ENCODE measurements around the gene CLCN3. TPM values are rescaled to one million over a fixed set of nuclear protein-coding genes. Genes with fewer than 3 reads are reported as not detected.

The CLCN3 gene
- total and polyA plus RNA-seq, 9 of the 15 experiments (the other 6 are each of a cell fraction or from before 2014, with no cell fraction given), result 12.7 to 60.6 (median 38.5) TPM

DNA sequence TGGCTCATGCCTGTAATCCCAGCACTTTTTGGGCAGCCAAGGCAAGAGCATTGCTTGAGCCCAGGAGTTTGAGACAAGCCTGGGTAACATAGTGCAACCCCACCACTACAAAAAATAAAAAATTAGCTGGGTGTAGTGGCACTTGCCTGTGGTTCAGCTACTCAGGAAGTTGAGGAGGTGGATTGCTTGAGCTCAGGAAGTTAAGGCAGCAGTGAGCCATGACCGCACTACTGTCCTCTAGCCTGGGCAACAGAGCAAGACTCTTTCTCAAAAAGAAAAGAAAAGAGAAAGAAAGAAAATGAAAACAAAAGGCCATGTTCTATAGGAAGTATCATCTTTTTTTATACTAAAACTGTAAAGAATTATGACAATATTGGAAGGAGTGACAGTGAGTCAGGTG is 46.5 kb upstream of the CLCN3 start (continued):
- no peak for TF ChIP-seq TRIM28 (IDR thresholded peaks at IDR 0.05)
- no peak for TF ChIP-seq NFATC3 (IDR thresholded peaks at IDR 0.05)
- TF ChIP-seq SAFB2 (IDR thresholded peaks at IDR 0.05; ENCODE audit: borderline replicate concordance, low read depth, low read length, severe bottlenecking), result no peak
- TF ChIP-seq ZNF165 (CRISPR knock-in tag; IDR thresholded peaks at IDR 0.05; ENCODE audit: borderline replicate concordance), result no peak
- no peak for TF ChIP-seq NELFE (IDR thresholded peaks at IDR 0.05; ENCODE audit: insufficient read depth, insufficient read length)
- TF ChIP-seq ZNF324 (CRISPR knock-in tag; IDR thresholded peaks at IDR 0.05), result no peak
- no peak for TF ChIP-seq TCF7L2 (IDR thresholded peaks at IDR 0.05; ENCODE audit: low read depth, low read length)

DNA sequence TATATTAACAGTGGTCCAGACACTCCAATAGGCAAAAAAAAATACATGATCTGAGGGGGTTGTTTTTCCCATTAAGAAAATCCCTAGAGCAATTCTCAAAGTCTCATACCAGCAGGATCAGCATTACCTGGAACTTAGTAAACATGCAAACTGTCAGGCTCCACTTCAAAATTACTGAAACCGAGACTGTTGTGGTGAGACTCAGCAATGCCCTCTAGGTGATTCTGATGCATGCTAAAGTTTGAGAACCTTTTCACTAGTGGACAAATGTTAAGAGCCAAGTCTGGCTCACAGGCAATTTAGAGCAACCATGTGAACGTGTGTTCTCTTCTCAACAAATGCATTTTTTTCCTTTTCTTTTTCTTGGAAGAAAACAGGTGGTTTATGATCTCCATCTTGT is 38.2 kb upstream of the CLCN3 start:
- Histone ChIP-seq H3K9me1 (ENCODE audit: control insufficient read depth, insufficient read depth, low read length) (no peaks in the 10 kb centered on the region), H3K27ac (ENCODE audit: extremely low read depth, low read depth, low read length) (no peak overlapping the region), H3K9ac (ENCODE audit: insufficient read depth in 1 of 2, low read depth in 2 of 2, low read length in 2 of 2) (no peak overlapping the region), H2AFZ (ENCODE audit: low read depth, low read length) (no peak overlapping the region), H3K9me3 (replicated peaks; ENCODE audit: control insufficient read depth, insufficient read depth, low read depth, low read length) (no peaks in the 10 kb centered on the region), H3K79me2 (ENCODE audit: control insufficient read depth, insufficient read depth, low read length) (no peaks in the 10 kb centered on the region), H4K20me1 (replicated peaks; ENCODE audit: control insufficient read depth, insufficient read depth, low read length) (no peaks in the 10 kb centered on the region), H3K36me3 (ENCODE audit: control insufficient read depth, insufficient read depth, low read length) (peaks cover 41% of the 10 kb centered on the region), H3K4me3 (no peak overlapping the region), H3K4me1 (replicated peaks in 1 of 2; ENCODE audit: control insufficient read depth in 2 of 2, insufficient read depth in 2 of 2, low read length in 2 of 2) (no peaks in the 10 kb centered on the region), H3K27me3 (ENCODE audit: control insufficient read depth in 2 of 2, insufficient read depth in 2 of 2, low read length in 2 of 2) (no peaks in the 10 kb centered on the region), H3K4me2 (ENCODE audit: insufficient read depth, low read length) (no peak overlapping the region)
- in situ Hi-C loops (cut with MboI) (no loop called here), intact Hi-C loops (cut with micrococcal nuclease) (no loop called here)
- ATAC-seq, result no peak
- 59% methylated on average over 2 of the region's 2 CpGs for WGBS (ENCODE audit: insufficient coverage, low coverage, missing lambda C conversion rate)
- ChIA-PET CTCF (ENCODE audit: low intra/inter-chr PET ratio) (no interaction called here), POLR2A (no interaction called here)
- TF ChIP-seq, protein P1, sequence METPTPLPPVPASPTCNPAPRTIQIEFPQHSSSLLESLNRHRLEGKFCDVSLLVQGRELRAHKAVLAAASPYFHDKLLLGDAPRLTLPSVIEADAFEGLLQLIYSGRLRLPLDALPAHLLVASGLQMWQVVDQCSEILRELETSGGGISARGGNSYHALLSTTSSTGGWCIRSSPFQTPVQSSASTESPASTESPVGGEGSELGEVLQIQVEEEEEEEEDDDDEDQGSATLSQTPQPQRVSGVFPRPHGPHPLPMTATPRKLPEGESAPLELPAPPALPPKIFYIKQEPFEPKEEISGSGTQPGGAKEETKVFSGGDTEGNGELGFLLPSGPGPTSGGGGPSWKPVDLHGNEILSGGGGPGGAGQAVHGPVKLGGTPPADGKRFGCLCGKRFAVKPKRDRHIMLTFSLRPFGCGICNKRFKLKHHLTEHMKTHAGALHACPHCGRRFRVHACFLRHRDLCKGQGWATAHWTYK (CRISPR knock-in tag; IDR thresholded peaks at IDR 0.05), result no peak
- TF ChIP-seq, protein P2, sequence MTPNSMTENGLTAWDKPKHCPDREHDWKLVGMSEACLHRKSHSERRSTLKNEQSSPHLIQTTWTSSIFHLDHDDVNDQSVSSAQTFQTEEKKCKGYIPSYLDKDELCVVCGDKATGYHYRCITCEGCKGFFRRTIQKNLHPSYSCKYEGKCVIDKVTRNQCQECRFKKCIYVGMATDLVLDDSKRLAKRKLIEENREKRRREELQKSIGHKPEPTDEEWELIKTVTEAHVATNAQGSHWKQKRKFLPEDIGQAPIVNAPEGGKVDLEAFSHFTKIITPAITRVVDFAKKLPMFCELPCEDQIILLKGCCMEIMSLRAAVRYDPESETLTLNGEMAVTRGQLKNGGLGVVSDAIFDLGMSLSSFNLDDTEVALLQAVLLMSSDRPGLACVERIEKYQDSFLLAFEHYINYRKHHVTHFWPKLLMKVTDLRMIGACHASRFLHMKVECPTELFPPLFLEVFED (CRISPR knock-in tag; conservative IDR thresholded peaks at IDR 0.05), result no peak
- no peak for TF ChIP-seq C11orf30 (IDR thresholded peaks at IDR 0.05; ENCODE audit: low read depth)
- TF ChIP-seq ELF2 (CRISPR knock-in tag; IDR thresholded peaks at IDR 0.05), result no peak
- TF ChIP-seq, protein P3, sequence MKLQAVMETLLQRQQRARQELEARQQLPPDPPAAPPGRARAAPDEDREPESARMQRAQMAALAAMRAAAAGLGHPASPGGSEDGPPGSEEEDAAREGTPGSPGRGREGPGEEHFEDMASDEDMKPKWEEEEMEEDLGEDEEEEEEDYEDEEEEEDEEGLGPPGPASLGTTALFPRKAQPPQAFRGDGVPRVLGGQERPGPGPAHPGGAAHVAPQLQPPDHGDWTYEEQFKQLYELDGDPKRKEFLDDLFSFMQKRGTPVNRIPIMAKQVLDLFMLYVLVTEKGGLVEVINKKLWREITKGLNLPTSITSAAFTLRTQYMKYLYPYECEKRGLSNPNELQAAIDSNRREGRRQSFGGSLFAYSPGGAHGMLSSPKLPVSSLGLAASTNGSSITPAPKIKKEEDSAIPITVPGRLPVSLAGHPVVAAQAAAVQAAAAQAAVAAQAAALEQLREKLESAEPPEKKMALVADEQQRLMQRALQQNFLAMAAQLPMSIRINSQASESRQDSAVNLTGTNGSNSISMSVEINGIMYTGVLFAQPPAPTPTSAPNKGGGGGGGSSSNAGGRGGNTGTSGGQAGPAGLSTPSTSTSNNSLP (IDR thresholded peaks at IDR 0.05; ENCODE audit: borderline replicate concordance, low read depth, low read length), result no peak
- TF ChIP-seq ZNF12 (CRISPR knock-in tag; IDR thresholded peaks at IDR 0.05), result no peak
- no peak for TF ChIP-seq TCF7L2 (IDR thresholded peaks at IDR 0.05; ENCODE audit: low read depth, low read length)
- TF ChIP-seq HDAC6 (IDR thresholded peaks at IDR 0.05; ENCODE audit: low read depth, low read length), result no peak
- TF ChIP-seq MECOM (CRISPR knock-in tag; IDR thresholded peaks at IDR 0.05), result no peak
- no peak for DNase-seq (ENCODE audit: extremely low read depth in 1 of 4, low spot score in 3 of 4)
- no TSS peak for BruUV-seq (replicated peaks)
- FAIRE-seq, result peak; percentile 29

Data from K562 (cell line).